H9 (cell line): ENCODE measurements around the gene GRIN2A. TPM values are rescaled to one million over a fixed set of nuclear protein-coding genes. Genes with fewer than 3 reads are reported as not detected.

ENCODE experiments used
- DNase-seq: peaks from one replicate; pipeline ENCODE4 v3.0.0-alpha.2; 2017
- H2AFZ ChIP-seq: one replicate; pipeline ENCODE4 v1.6.1; 2013; ENCODE audit warnings: mild to moderate bottlenecking, low read length, control low read depth, moderate library complexity
- H2AK5ac ChIP-seq: 2 replicates; pipeline ENCODE4 v1.6.1; 2013; ENCODE audit warnings: low read length, control low read depth, mixed read lengths; ENCODE audit not compliant: insufficient read length
- H2BK120ac ChIP-seq: one replicate; pipeline ENCODE4 v1.6.1; 2013; ENCODE audit warnings: low read depth, mild to moderate bottlenecking, low read length, control low read depth, inconsistent platforms; ENCODE audit not compliant: poor library complexity, severe bottlenecking
- H2BK12ac ChIP-seq: 2 replicates; pipeline ENCODE4 v1.6.1; 2013; ENCODE audit warnings: low read length, control low read depth, mixed read lengths, low read depth; ENCODE audit not compliant: insufficient read length
- H2BK15ac ChIP-seq: 2 replicates; pipeline ENCODE4 v1.6.1; 2013; ENCODE audit warnings: low read depth, low read length, control low read depth
- H2BK20ac ChIP-seq: one replicate; pipeline ENCODE4 v1.6.1; 2013; ENCODE audit warnings: low read depth, mild to moderate bottlenecking, low read length, control low read depth, inconsistent platforms; ENCODE audit not compliant: poor library complexity, severe bottlenecking
- H2BK5ac ChIP-seq: 2 replicates; pipeline ENCODE4 v1.6.1; 2013; ENCODE audit warnings: low read length, control low read depth, mixed read lengths; ENCODE audit not compliant: insufficient read length
- H3K14ac ChIP-seq: 2 replicates; pipeline ENCODE4 v1.6.1; 2013; ENCODE audit warnings: low read length, control low read depth; ENCODE audit not compliant: insufficient read depth
- H3K18ac ChIP-seq: 2 replicates; pipeline ENCODE4 v1.6.1; 2013; ENCODE audit warnings: low read depth, mild to moderate bottlenecking, mixed read lengths, low read length, control low read depth; ENCODE audit not compliant: insufficient read length
- H3K23ac ChIP-seq: 2 replicates; pipeline ENCODE4 v1.6.1; 2013; ENCODE audit warnings: low read length, control low read depth, mixed read lengths, low read depth; ENCODE audit not compliant: insufficient read length
- H3K23me2 ChIP-seq: 2 replicates; pipeline ENCODE4 v1.6.1; 2013; ENCODE audit warnings: low read depth, mild to moderate bottlenecking, mixed read lengths, low read length, control low read depth; ENCODE audit not compliant: insufficient read length, poor library complexity, severe bottlenecking
- H3K27ac ChIP-seq: 2 replicates; pipeline ENCODE4 v1.5.1; 2013; ENCODE audit warnings: low read length, control low read depth, mixed read lengths, low read depth; ENCODE audit not compliant: insufficient read length
- H3K27me3 ChIP-seq: 2 replicates; pipeline ENCODE4 v1.6.1; 2013; ENCODE audit warnings: low read length, control low read depth, inconsistent platforms; ENCODE audit not compliant: insufficient read depth
- H3K4ac ChIP-seq: 2 replicates; pipeline ENCODE4 v1.6.1; 2013; ENCODE audit warnings: low read depth, mild to moderate bottlenecking, control low read depth, inconsistent platforms, low read length, moderate library complexity
- H3K4me1 ChIP-seq: 2 replicates; pipeline ENCODE4 v1.6.1; 2013; ENCODE audit warnings: low read length, control low read depth, inconsistent platforms; ENCODE audit not compliant: insufficient read depth
- H3K4me2 ChIP-seq: 2 replicates; pipeline ENCODE4 v1.6.1; 2013; ENCODE audit warnings: low read length, control low read depth, mixed read lengths; ENCODE audit not compliant: insufficient read length, insufficient read depth
- H3K56ac ChIP-seq: 2 replicates; pipeline ENCODE4 v1.6.1; 2013; ENCODE audit warnings: low read depth, mild to moderate bottlenecking, mixed read lengths, low read length, control low read depth; ENCODE audit not compliant: insufficient read length
- H3K79me1 ChIP-seq: 2 replicates; pipeline ENCODE4 v1.6.1; 2013; ENCODE audit warnings: low read depth, mild to moderate bottlenecking, moderate library complexity, low read length, control low read depth, inconsistent platforms; ENCODE audit not compliant: insufficient read depth, poor library complexity, severe bottlenecking
- H3K79me2 ChIP-seq: 2 replicates; pipeline ENCODE4 v1.6.1; 2013; ENCODE audit warnings: low read length, control low read depth, inconsistent platforms; ENCODE audit not compliant: insufficient read depth
- H3K9ac ChIP-seq: 2 replicates; pipeline ENCODE4 v1.6.1; 2013; ENCODE audit warnings: low read length, control low read depth, mixed read lengths; ENCODE audit not compliant: insufficient read length; ENCODE audit errors: extremely low read depth
- H3K9me3 ChIP-seq: one replicate; pipeline ENCODE4 v1.6.1; 2013; ENCODE audit warnings: low read depth, low read length, inconsistent platforms; ENCODE audit not compliant: control insufficient read depth
- H3T11ph ChIP-seq: one replicate; pipeline ENCODE4 v1.6.1; 2013; ENCODE audit warnings: mild to moderate bottlenecking, low read length, control low read depth, inconsistent platforms
- H4K20me1 ChIP-seq: one replicate; pipeline ENCODE4 v1.6.1; 2013; ENCODE audit not compliant: control insufficient read depth, insufficient read length, insufficient read depth
- H4K5ac ChIP-seq: 2 replicates; pipeline ENCODE4 v1.6.1; 2013; ENCODE audit warnings: low read depth, mild to moderate bottlenecking, mixed read lengths, low read length, control low read depth; ENCODE audit not compliant: insufficient read length
- H4K8ac ChIP-seq: replicated peaks from 2 replicates; pipeline ENCODE4 v1.6.1; 2013; ENCODE audit warnings: low read length, control low read depth, mixed read lengths, low read depth; ENCODE audit not compliant: insufficient read length
- H4K91ac ChIP-seq: 2 replicates; pipeline ENCODE4 v1.6.1; 2013; ENCODE audit warnings: low read depth, mild to moderate bottlenecking, moderate library complexity, mixed read lengths, low read length, control low read depth; ENCODE audit not compliant: insufficient read length
- H3K27ac Mint-ChIP-seq, 3 experiments: 2 replicates in 2 of 3; 3 replicates in 1 of 3; pipeline ENCODE4 v1.8.0; 2020 to 2021; ENCODE audit warnings: mixed read lengths in 3 of 3, mild to moderate bottlenecking in 1 of 3, moderate library complexity in 1 of 3
- H3K27me3 Mint-ChIP-seq: 2 replicates; pipeline ENCODE4 v1.8.0; 2021; ENCODE audit warnings: low read depth, mild to moderate bottlenecking, moderate library complexity, mixed read lengths
- H3K36me3 Mint-ChIP-seq, 3 experiments: 2 replicates in 2 of 3; 3 replicates in 1 of 3; pipeline ENCODE4 v1.8.0; 2020 to 2021; ENCODE audit warnings: low read depth in 3 of 3, mixed read lengths in 3 of 3; ENCODE audit not compliant: insufficient read depth in 1 of 3
- H3K4me1 Mint-ChIP-seq, 2 experiments: 2 replicates each; pipeline ENCODE4 v1.8.0; 2020; ENCODE audit warnings: mixed read lengths in 2 of 2
- H3K4me3 Mint-ChIP-seq, 2 experiments: 2 replicates in 1 of 2; 3 replicates in 1 of 2; pipeline ENCODE4 v1.8.0; 2020 to 2021; ENCODE audit warnings: mild to moderate bottlenecking in 2 of 2, mixed read lengths in 2 of 2, moderate library complexity in 1 of 2
- H3K9me3 Mint-ChIP-seq, 2 experiments: 2 replicates in 1 of 2; 3 replicates in 1 of 2; pipeline ENCODE4 v1.8.0; 2020; ENCODE audit warnings: mild to moderate bottlenecking in 2 of 2, mixed read lengths in 2 of 2, moderate library complexity in 1 of 2
- CTCF ChIP-seq: fragments of 200-600 bp; sonication (generic); conservative IDR thresholded peaks from 3 replicates; pipeline ENCODE4 v1.8.0; 2021; ENCODE audit warnings: antibody characterized with exemption, mild to moderate bottlenecking
- WGBS: extraction: QIAGEN DNeasy Blood & Tissue Kit; methylation state at CpG from one replicate; pipeline ENCODE4 v1.1.7; 2013; ENCODE audit warnings: missing lambda C conversion rate, low lambda C conversion rate, mixed read lengths; ENCODE audit not compliant: insufficient read length; ENCODE audit errors: extremely low coverage; 5-methylcytosine and 5-hydroxymethylcytosine counted together
- total RNA-seq: library from RNA; stranded (reverse); gene quantifications from 2 replicates; pipeline ENCODE4 v1.2.1, GENCODE V29; 2021

Gene GRIN2A
- total RNA-seq, 1 experiment from 2014 or later: 1.5 TPM

GRCh38 chr16:10228779-10229178 is 46.6 kb upstream of the GRIN2A start:
- TF ChIP-seq CTCF: no peak
- Histone ChIP-seq H3K18ac (no peak overlapping the region), H4K20me1 (no peaks in the 10 kb centered on the region), H3K4ac (no peak overlapping the region), H2BK20ac (no peak overlapping the region), H3K79me2 (no peaks in the 10 kb centered on the region), H3K9ac (no peak overlapping the region), H2BK5ac (no peak overlapping the region), H3K23me2 (no peaks in the 10 kb centered on the region), H3T11ph (no peak overlapping the region), H3K79me1 (no peaks in the 10 kb centered on the region), H3K56ac (no peak overlapping the region), H3K9me3 (no peaks in the 10 kb centered on the region), H3K14ac (no peak overlapping the region), H4K5ac (no peak overlapping the region), H4K91ac (no peak overlapping the region), H2BK12ac (no peak overlapping the region), H4K8ac (no peak overlapping the region), H2AFZ (no peak overlapping the region), H3K27ac (no peak overlapping the region), H2BK120ac (no peak overlapping the region), H2BK15ac (no peak overlapping the region), H3K4me2 (no peak overlapping the region), H3K23ac (no peak overlapping the region), H3K4me1 (no peaks in the 10 kb centered on the region), H2AK5ac (no peak overlapping the region), H3K27me3 (no peaks in the 10 kb centered on the region)
- no peak overlapping the region for H3K4me3 Mint-ChIP-seq
- H3K4me1 Mint-ChIP-seq: peaks cover 6 to 10% of the 10 kb centered on the region in 2 experiments; a peak in 3 of 4 replicates
- H3K9me3 Mint-ChIP-seq: peaks cover 16% of the 10 kb centered on the region in 2 experiments
- 0 out of 7 replicates have a peak overlapping the region, but pooled peaks of 1 of the 3 experiments have one; percentile 19 for H3K27ac Mint-ChIP-seq
- H3K27me3 Mint-ChIP-seq: peaks cover 4% of the 10 kb centered on the region
- no peak for DNase-seq
- peaks cover 0 to 14% (median 0%) of the 10 kb centered on the region in 3 experiments; a peak in 1 of 7 replicates for H3K36me3 Mint-ChIP-seq
- WGBS: no CpG with 5 or more reads among the region's 2 CpGs
